ENCODE results near the gene LHX1.
A peak's percentile ranks its signal among the peaks of the same experiment; 100 is the strongest.

DNA sequence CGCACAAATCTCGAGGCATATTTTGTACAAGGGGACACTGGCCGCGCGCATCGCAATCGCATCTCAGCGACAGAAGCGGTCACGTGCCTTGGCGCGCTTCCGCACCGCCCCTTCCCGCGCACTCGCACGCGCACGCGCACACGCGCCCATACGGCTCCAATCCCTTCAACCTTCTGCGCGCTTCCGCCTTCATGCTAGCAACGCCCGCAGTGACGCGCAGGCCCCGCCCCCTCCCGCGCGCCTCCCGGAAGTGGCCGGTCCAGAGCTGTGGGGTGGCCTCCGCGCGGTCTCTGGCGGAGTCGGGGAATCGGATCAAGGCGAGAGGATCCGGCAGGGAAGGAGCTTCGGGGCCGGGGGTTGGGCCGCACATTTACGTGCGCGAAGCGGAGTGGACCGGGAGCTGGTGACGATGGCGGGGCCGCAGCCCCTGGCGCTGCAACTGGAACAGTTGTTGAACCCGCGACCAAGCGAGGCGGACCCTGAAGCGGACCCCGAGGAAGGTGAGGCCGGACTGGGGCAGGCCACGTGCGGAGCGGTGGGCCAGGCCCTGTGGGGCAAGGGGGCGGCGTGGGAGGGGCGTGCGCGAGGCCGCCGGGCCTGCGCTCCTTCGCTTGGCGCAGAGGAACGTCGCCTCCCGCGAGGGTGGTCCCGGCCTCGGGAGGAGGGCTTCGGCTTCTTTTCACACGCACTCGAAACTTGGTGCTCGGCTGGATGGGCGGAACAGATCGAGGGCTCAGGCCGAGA lies 11.6 kb downstream of the LHX1 start, which contains the start of gene AATF:
- TF ChIP-seq, protein P1, sequence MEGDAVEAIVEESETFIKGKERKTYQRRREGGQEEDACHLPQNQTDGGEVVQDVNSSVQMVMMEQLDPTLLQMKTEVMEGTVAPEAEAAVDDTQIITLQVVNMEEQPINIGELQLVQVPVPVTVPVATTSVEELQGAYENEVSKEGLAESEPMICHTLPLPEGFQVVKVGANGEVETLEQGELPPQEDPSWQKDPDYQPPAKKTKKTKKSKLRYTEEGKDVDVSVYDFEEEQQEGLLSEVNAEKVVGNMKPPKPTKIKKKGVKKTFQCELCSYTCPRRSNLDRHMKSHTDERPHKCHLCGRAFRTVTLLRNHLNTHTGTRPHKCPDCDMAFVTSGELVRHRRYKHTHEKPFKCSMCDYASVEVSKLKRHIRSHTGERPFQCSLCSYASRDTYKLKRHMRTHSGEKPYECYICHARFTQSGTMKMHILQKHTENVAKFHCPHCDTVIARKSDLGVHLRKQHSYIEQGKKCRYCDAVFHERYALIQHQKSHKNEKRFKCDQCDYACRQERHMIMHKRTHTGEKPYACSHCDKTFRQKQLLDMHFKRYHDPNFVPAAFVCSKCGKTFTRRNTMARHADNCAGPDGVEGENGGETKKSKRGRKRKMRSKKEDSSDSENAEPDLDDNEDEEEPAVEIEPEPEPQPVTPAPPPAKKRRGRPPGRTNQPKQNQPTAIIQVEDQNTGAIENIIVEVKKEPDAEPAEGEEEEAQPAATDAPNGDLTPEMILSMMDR (IDR thresholded peaks at IDR 0.05): peak in 1 of 3 experiments; percentile 5
- TF ChIP-seq POLR2A (IDR thresholded peaks at IDR 0.05): no peak
